HepG2 (cell line): Measurements from ENCODE around the gene MRPS7. TPM values are rescaled to one million over a fixed set of nuclear protein-coding genes. Genes with fewer than 3 reads are reported as not detected.

Experiments used
- AKAP8 ChIP-seq: sonication (generic); formaldehyde crosslinking; IDR thresholded peaks from 2 replicates; pipeline ENCODE4 v1.5.1; 2020; ENCODE audit warnings: mild to moderate bottlenecking, missing genetic modification reagents
- BCLAF1 ChIP-seq: fragments of 450-650 bp; IDR thresholded peaks from 2 replicates; pipeline ENCODE4 v1.6.1; 2017; ENCODE audit warnings: mild to moderate bottlenecking
- GATAD1 ChIP-seq: IDR thresholded peaks from 2 replicates; pipeline ENCODE4 v1.6.1; 2016; ENCODE audit warnings: missing genetic modification reagents, missing compliant biosample characterization
- HOXD1 ChIP-seq: sonication (generic); formaldehyde crosslinking; IDR thresholded peaks from 2 replicates; pipeline ENCODE4 v1.5.0; 2020; ENCODE audit warnings: missing genetic modification reagents
- IKZF4 ChIP-seq: sonication (generic); formaldehyde crosslinking; IDR thresholded peaks from 2 replicates; pipeline ENCODE4 v1.5.1; 2020; ENCODE audit warnings: borderline replicate concordance, mild to moderate bottlenecking, low read depth, missing genetic modification reagents; ENCODE audit errors: not compliant biosample characterization
- KDM1A ChIP-seq: IDR thresholded peaks from 2 replicates; pipeline ENCODE4 v1.6.1; 2016; ENCODE audit warnings: missing compliant biosample characterization
- NFIC ChIP-seq: IDR thresholded peaks from 2 replicates; pipeline ENCODE4 v1.6.1; 2012; ENCODE audit warnings: mild to moderate bottlenecking, low read length, inconsistent platforms
- SNRNP70 ChIP-seq: fragments of 200-400 bp; formaldehyde crosslinking; IDR thresholded peaks from 2 replicates; pipeline ENCODE4 v1.6.1; 2017; ENCODE audit warnings: mild to moderate bottlenecking, low read depth, low read length, moderate library complexity
- ZIK1 ChIP-seq: sonication (generic); formaldehyde crosslinking; IDR thresholded peaks from 2 replicates; pipeline ENCODE4 v1.5.0; 2020; ENCODE audit warnings: mild to moderate bottlenecking, low read depth, missing genetic modification reagents, borderline replicate concordance
- ZMYM3 ChIP-seq: sonication (generic); formaldehyde crosslinking; IDR thresholded peaks from 2 replicates; pipeline ENCODE4 v1.5.1; 2020; ENCODE audit warnings: mild to moderate bottlenecking, missing genetic modification reagents
- ZNF12 ChIP-seq: sonication (generic); formaldehyde crosslinking; IDR thresholded peaks from 2 replicates; pipeline ENCODE4 v1.5.0; 2020; ENCODE audit warnings: missing genetic modification reagents
- ZNF430 ChIP-seq: sonication (generic); formaldehyde crosslinking; IDR thresholded peaks from 2 replicates; pipeline ENCODE4 v1.9.0; 2021; ENCODE audit warnings: mild to moderate bottlenecking, missing genetic modification reagents
- ZNF496 ChIP-seq: sonication (generic); formaldehyde crosslinking; IDR thresholded peaks from 2 replicates; pipeline ENCODE4 v1.8.1; 2023; ENCODE audit warnings: mild to moderate bottlenecking, moderate library complexity, missing genetic modification reagents; ENCODE audit not compliant: insufficient replicate concordance
- ZNF563 ChIP-seq: sonication (generic); formaldehyde crosslinking; IDR thresholded peaks from 2 replicates; pipeline ENCODE4 v1.8.0; 2022; ENCODE audit warnings: mild to moderate bottlenecking, moderate library complexity, missing genetic modification reagents
- ZNF768 ChIP-seq: sonication (generic); formaldehyde crosslinking; IDR thresholded peaks from 2 replicates; pipeline ENCODE4 v1.4.0; 2020; ENCODE audit warnings: missing genetic modification reagents
- polyA plus RNA-seq, 8 experiments: library from polyadenylated mRNA; depleted of rRNA in 3 of 8; stranded (reverse) in 7 of 8; unstranded in 1 of 8; fragments of >200 nt; fragmentation: Illumina TruSeq in 4 of 8; extraction: Trizol in 4 of 8; gene quantifications; 2 replicates each; pipeline versions ENCODE4 v1.2.1 to v1.2.3, GENCODE V29; 2011 to 2016; ENCODE audit warnings: low read depth in 4 of 8, missing spikeins in 1 of 8, mixed read lengths in 1 of 8; ENCODE audit not compliant: insufficient read depth in 1 of 8
- total RNA-seq, 5 experiments: library from RNA; depleted of rRNA; stranded (reverse); fragments of >200 nt; fragmentation: Illumina TruSeq; extraction: Trizol; gene quantifications; 2 replicates each; pipeline ENCODE4 v1.2.3, GENCODE V29; 2016; ENCODE audit warnings: low read depth in 1 of 5
- TF ChIP-seq, protein P1 (sequence below): sonication (generic); formaldehyde crosslinking; IDR thresholded peaks from 2 replicates; pipeline ENCODE4 v1.8.1; 2023; ENCODE audit warnings: mild to moderate bottlenecking, moderate library complexity, missing genetic modification reagents
- TF ChIP-seq, protein P2 (sequence below): sonication (generic); formaldehyde crosslinking; IDR thresholded peaks from 2 replicates; pipeline ENCODE4 v1.8.0; 2023; ENCODE audit warnings: mild to moderate bottlenecking, missing genetic modification reagents
- TF ChIP-seq, protein P3 (sequence below): sonication (generic); formaldehyde crosslinking; IDR thresholded peaks from 2 replicates; pipeline ENCODE4 v1.4.0; 2020; ENCODE audit warnings: missing genetic modification reagents

MRPS7 gene
- total and polyA plus RNA-seq, 2 of the 13 experiments (the other 11 are each of a cell fraction or from before 2014, with no cell fraction given) = 97.0 to 162 TPM

DNA sequence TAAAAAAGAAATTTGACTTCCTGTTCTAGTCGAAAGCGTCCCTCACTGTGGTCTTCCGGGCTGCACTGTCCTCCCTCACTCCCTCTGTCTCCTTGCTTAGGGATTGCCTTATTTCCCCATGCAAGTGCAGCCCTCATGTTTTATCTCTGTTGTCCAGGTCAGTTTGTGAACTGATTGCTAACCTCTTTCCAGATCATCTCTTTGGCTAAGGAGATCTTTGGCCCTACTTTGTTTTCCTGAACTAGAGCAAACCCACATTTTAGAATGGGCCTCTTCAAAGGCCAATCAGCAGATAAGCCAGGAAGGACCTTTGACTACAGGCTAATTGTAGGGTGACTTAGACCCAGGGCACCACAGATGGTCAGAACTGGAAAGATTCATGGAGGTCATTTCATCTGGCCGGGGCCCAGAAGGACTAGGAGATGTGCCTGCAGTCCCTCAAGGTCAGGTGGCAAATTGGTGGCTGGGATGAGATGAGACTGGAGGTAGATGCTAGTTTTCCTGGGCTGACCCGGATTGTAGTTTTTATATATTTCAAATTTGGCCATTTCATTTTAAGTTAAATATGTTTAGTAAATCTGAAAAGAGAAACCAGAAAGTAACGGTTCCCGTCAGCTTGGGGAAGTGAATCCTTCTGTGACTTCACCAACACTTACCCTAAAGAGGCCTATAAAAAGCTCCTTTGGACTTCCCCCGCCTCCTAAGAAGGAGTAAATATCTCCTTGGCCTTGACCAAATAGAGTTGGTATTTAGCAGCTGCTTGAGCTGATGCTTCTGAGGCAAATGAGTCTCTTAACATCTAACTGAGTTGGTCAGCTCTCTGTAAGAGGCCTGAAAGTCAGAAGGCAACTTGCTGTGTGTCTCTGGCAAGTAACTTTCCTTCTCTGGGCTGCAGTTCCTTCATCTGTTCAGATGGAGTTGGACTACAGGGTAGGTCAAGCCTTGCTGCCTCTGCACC, 33.8 kb downstream of the MRPS7 start (continued):
- TF ChIP-seq IKZF4 (CRISPR knock-in tag) = no peak
- 0 out of 2 replicates have a peak, but pooled peaks have one; percentile 30 for TF ChIP-seq AKAP8 (CRISPR knock-in tag)
- TF ChIP-seq SNRNP70 = no peak
- TF ChIP-seq BCLAF1 = no peak
- TF ChIP-seq ZNF768 (CRISPR knock-in tag) = peak; percentile 95; the same call in 1 of the 2 replicates
- TF ChIP-seq NFIC = peak; percentile 75
- TF ChIP-seq, protein P1, sequence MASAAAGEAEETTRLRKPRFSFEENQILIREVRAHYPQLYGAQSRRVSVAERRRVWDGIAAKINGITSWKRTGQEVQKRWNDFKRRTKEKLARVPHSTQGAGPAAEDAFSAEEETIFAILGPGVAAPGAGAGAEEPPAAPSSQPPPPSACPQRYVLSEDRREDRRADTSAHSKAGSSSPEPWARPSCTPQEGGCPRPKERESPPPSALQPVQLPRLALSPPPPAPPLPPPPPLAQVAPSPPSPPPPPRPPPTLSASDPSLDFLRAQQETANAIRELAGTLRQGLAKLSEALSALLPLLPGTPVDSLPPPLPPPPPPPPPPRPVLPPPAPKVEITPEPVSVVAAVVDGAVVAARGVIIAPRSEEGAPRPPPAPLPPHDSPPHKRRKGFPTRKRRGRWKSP (CRISPR knock-in tag) = peak; percentile 69
- peak; percentile 83 for TF ChIP-seq ZMYM3
- TF ChIP-seq ZNF496 = no peak
- TF ChIP-seq, protein P2, sequence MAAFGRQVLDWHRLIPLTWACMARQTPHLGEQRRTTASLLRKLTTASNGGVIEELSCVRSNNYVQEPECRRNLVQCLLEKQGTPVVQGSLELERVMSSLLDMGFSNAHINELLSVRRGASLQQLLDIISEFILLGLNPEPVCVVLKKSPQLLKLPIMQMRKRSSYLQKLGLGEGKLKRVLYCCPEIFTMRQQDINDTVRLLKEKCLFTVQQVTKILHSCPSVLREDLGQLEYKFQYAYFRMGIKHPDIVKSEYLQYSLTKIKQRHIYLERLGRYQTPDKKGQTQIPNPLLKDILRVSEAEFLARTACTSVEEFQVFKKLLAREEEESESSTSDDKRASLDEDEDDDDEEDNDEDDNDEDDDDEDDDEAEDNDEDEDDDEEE (CRISPR knock-in tag) = no peak
- TF ChIP-seq ZIK1 = no peak
- peak; percentile 79; the same call in 1 of the 2 replicates for TF ChIP-seq ZNF430 (CRISPR knock-in tag)
- TF ChIP-seq ZNF12 (CRISPR knock-in tag) = 0 out of 2 replicates have a peak, but pooled peaks have one; percentile 24
- TF ChIP-seq, protein P3, sequence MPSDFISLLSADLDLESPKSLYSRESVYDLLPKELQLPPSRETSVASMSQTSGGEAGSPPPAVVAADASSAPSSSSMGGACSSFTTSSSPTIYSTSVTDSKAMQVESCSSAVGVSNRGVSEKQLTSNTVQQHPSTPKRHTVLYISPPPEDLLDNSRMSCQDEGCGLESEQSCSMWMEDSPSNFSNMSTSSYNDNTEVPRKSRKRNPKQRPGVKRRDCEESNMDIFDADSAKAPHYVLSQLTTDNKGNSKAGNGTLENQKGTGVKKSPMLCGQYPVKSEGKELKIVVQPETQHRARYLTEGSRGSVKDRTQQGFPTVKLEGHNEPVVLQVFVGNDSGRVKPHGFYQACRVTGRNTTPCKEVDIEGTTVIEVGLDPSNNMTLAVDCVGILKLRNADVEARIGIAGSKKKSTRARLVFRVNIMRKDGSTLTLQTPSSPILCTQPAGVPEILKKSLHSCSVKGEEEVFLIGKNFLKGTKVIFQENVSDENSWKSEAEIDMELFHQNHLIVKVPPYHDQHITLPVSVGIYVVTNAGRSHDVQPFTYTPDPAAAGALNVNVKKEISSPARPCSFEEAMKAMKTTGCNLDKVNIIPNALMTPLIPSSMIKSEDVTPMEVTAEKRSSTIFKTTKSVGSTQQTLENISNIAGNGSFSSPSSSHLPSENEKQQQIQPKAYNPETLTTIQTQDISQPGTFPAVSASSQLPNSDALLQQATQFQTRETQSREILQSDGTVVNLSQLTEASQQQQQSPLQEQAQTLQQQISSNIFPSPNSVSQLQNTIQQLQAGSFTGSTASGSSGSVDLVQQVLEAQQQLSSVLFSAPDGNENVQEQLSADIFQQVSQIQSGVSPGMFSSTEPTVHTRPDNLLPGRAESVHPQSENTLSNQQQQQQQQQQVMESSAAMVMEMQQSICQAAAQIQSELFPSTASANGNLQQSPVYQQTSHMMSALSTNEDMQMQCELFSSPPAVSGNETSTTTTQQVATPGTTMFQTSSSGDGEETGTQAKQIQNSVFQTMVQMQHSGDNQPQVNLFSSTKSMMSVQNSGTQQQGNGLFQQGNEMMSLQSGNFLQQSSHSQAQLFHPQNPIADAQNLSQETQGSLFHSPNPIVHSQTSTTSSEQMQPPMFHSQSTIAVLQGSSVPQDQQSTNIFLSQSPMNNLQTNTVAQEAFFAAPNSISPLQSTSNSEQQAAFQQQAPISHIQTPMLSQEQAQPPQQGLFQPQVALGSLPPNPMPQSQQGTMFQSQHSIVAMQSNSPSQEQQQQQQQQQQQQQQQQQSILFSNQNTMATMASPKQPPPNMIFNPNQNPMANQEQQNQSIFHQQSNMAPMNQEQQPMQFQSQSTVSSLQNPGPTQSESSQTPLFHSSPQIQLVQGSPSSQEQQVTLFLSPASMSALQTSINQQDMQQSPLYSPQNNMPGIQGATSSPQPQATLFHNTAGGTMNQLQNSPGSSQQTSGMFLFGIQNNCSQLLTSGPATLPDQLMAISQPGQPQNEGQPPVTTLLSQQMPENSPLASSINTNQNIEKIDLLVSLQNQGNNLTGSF (CRISPR knock-in tag) = no peak
- 0 out of 2 replicates have a peak, but pooled peaks have one; percentile 83 for TF ChIP-seq HOXD1 (CRISPR knock-in tag)
- peak; percentile 55; the same call in 1 of the 2 replicates for TF ChIP-seq KDM1A
- peak; percentile 56; the same call in 1 of the 2 replicates for TF ChIP-seq ZNF563
- TF ChIP-seq GATAD1 = peak; percentile 26; the same call in 1 of the 2 replicates
